Stimulated activated CD4-positive, alpha-beta T cell treated with anti-CD3 and anti-CD28 coated beads, Interleukin-1b, Interleukin-23, amount 100 ng/mL, for 48 hours (primary cell): ENCODE measurements around the gene CABP4.

Source experiments
- DNase-seq: peaks from one replicate; pipeline ENCODE4 v3.0.0-alpha.2; 2020

CABP4 gene

DNA sequence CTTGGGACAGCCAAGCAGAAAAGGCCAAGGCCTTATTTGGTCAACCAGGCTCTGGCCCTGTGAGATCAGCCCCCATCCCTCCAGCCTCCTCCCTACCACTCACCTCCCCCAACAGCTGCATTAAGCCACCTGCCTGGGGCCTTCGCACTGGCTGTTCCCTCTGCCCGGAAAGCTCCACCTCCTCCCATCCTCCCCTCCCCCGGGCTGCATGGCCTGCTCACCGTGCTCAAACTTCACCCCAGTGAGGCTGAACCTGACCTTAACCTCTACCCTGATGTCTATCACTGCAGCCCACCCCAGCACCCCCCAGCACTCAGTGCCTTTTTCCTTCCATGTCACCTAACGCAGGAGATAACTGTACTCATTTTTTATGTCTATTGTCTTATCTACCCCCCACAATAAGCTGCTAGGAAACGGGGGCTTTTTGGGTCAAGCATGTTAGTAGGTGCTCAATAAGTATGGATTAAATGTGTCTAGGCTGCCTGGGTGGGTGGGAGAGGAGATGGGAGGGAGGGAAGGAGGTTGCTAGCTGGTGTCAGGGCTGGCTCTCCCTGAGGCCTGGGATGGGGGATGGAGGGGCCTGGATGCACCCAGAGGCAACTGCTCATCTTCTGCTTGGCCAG, 18.6 kb upstream of the CABP4 start:
- DNase-seq = peak; percentile 81

GRCh38 chr11:67437082-67437808, 17.9 kb upstream of the CABP4 start, which contains the start of gene PTPRCAP:
Gene PTPRCAP (minus strand): TSS chr11:67437682. CDS start chr11:67437619, 63 bp downstream.
- DNase-seq = peak; percentile 60

- no peak for DNase-seq
These were observed 17.4 kb upstream of the CABP4 start for GRCh38 chr11:67437809-67438157.

GRCh38 chr11:67438158-67438902, 16.8 kb upstream of the CABP4 start:
- peak; percentile 88 for DNase-seq

DNA sequence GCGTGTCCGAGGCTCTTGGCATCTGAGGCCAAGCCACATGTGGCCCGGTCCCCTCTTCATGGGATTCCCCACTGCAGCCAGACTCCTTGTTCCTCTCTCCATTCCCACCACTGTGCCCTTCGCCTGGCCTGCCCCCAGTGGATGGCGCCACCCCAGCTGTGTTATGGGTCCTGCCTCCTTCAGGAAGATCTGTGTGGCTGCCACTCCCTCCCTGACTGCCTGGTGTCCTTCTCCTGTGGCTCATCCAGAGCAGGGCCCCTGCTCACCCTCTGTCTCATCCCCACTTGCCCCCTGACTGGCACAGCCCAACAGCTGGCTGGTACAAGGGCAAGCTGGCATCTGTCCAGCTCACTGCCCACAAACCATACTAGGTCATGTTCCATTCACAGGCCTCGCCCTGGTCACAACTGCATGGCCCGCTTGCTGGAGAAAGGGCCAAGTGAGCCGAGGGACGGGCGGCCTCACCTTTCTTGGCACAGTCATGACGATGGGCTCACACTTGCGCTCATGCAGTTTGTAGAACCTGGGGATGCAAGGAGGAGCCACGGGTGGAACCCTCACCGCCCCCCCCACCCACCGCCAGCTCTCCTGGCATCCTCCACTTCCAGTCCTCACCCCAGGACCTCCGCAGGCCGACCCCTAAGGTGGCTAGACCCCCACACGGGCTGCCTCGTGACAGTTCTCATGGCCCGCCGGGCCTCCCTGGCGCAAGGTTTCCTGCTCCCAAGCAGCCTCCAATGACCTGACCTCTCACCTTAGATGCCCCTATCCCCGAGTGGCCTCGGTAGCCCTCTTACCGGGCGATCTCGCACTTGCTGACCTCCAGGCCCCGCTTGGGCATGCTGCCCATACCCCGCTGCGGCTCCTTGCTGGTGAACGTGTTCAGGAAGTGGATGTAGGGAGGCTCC, 15.6 kb upstream of the CABP4 start:
- peak; percentile 52 for DNase-seq

DNA sequence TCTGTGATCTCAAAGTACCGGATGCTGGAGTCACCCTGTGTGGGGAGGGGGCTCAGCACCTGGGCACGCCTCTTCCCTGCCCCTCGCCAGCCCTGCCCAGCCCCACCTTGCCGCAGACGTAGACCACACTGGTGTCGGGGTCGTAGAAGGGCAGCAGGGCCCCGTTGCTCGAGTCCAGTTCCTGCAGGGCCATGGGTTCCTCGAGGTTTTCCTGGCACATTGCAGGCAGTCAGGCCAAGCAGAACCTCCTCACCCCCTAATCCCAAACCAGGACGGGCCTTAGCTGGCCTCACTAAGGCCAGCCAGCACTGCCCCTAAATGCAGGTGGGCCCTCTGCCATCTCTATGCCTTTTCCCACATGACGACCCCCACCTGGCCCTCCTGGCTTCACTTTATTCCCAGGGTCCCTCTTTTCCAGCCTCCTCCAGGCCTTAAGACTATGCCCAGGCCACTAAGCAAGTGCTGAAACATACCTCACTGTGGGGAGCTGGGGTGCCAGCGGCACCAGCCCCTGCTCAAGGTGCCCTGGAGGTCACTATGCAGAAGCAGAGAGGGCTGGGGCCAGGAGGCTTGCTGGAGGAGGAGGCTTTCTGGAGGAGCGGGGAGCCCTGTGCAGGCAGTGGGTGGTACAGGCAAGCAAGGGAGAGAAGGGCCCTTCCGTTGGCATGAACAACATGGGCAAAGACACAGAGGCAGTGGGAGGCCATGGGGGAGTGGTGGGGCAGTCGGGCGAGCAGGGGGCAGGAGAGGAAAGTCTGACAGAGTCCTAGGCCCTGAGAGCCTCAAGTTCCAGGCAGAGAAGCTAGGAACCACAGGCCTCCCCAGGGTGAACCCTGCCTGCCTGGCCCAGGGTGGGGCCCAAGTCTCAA, 14.7 kb upstream of the CABP4 start:
- DNase-seq = no peak

DNA sequence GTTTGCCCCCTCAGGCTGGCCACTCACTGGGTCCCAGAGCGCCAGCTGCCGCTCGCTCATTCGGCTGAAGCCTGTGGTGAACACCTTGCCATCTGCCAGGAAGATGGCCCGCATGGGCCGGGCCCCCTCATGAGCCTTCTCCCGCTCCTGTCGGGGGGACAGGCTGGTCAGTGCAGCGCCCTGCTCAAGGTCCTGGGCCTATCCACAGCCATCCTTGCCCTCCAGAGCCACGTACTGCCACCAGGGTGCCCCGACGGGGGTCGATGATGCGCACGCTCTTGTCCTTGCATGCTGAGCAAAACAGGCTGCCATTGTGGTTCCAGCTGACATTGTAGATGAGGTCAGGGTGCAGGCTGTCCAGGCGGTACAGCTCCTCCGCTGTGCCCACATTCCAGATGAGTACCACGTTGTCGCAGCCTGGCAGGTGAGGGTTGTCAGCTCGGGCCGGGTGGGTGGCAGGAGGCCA, 14.0 kb upstream of the CABP4 start:
- no peak for DNase-seq

DNA sequence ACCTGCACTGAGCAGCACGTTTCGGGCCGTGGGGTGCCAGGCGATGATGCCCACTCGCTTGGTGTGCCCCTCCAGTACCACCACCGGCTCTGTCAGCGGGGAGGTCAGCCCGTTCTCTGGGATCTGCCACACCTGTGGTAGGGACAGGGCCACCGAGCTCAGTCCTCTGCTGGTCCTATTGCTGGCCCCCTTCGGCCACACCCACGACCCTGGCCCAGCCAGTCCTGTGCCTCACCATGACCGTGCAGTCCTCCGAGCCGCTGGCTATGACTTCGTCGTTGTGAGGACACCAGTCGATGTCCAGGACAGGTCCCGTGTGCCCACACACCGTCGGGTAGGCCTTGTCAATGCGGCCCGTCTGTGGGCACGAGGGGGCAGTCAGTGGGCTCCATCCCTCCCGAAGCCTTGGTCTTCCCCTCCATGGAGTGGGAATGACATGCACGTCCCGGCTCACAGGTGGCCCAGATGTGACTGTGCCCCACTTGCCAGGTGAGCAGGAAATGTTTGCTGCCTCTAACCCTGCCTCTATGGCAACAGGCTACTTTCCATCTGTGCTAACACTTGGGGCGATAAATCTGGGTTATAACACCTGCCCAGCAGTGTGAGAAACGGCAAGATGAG, 13.3 kb upstream of the CABP4 start:
- DNase-seq = no peak

- no peak for DNase-seq
These were observed 12.4 kb upstream of the CABP4 start for GRCh38 chr11:67442504-67443404.

GRCh38 chr11:67445515-67445914, 9.6 kb upstream of the CABP4 start:
- no peak for DNase-seq

- no peak for DNase-seq
These were observed 6.9 kb upstream of the CABP4 start for GRCh38 chr11:67448220-67448609.

DNA sequence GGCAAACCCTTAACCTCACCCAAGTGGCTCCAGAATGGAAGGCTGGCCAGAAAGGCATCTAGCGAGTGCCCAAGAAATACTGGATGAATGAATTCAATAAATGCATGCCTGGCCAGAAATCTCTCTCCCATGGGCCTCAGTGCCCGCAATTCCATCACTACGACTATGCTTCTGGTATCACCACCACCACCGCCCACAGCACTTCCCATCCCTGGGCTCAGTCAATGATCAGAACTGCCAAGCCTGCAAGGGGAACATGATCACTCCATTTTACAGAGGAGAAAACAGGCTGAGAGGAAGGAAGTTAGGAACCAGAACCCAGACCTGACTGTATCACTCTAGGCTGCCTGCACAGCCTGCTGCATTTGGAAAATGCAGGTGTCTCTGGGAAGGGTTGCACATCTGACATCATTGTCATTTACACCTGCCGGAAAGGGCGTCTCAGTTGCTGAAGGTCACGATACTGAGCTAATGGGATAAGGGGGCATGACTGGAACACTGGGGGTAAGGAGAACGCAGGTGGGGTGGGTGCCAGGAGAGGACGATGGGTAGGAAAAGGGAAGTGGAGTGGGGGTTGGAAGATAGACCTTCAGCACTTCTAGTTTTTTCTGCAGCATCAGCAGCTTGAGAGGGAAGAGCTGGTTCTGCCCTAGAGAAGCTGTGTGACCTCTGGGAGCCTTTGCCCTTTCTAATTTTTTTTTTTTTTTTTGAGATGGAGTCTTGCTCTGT, 5.9 kb upstream of the CABP4 start:
- no peak for DNase-seq

GRCh38 chr11:67450796-67451657, 4.1 kb upstream of the CABP4 start:
- no peak for DNase-seq

DNA sequence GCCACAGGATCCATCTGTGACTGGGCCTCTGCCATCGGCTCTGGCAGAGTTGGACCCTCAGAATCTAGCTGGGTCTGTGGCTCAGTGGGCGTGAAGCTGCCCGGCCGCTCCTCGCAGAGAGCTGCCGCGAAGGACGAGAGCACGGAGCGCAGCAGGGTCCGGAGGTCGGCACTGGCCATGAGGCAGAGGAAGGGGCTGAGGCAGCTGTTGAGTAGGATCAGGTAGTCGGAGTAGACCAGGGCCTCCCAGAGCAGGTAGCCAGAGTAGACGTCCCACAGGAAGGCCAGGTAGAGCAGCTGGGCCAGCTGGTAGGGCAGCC, 3.5 kb upstream of the CABP4 start:
- DNase-seq = no peak

DNA sequence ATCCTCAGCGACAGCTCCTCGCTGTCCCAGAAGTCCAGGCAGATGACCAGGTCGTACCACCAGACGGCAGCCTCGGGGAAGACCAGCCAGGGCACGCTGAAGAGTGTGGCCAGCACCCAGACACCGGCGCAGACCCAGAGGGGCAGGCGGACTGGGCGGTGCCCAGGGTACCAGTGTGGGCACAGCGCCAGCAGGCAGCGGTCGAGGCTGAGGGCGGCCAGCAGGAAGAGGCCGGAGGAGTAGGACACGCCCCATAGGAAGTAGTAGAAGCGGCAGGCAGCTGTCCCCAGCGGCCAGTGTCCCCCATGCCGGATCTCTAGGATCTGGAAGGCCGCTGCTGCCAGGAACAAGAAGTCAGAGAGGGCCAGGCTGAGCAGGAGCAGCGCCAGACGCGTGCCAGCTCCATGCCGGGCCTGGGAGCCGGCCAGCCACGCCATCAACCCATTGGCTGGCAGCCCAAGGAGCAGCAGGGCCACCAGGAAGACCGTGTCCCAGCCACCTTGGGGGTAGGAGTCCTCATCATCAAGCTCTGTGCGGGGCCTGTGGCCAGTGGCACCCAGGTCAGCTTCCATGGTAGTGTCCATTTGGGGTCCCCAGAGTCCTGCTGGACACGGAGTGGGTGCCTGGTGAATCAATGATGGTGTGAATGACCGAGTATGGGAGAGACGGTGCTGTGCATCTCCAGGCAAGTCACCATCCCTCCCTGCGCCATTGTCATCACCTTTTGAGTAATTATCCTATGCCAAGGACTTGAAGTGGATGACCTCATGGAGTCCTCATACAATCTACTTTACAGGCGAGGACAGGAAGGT, 2.8 kb upstream of the CABP4 start, which contains the start of gene GPR152:
Gene GPR152 (minus strand): TSS at position 589 of the 812 bp plus-strand sequence. CDS start 5 bp downstream, at position 584.
- DNase-seq = no peak

DNA sequence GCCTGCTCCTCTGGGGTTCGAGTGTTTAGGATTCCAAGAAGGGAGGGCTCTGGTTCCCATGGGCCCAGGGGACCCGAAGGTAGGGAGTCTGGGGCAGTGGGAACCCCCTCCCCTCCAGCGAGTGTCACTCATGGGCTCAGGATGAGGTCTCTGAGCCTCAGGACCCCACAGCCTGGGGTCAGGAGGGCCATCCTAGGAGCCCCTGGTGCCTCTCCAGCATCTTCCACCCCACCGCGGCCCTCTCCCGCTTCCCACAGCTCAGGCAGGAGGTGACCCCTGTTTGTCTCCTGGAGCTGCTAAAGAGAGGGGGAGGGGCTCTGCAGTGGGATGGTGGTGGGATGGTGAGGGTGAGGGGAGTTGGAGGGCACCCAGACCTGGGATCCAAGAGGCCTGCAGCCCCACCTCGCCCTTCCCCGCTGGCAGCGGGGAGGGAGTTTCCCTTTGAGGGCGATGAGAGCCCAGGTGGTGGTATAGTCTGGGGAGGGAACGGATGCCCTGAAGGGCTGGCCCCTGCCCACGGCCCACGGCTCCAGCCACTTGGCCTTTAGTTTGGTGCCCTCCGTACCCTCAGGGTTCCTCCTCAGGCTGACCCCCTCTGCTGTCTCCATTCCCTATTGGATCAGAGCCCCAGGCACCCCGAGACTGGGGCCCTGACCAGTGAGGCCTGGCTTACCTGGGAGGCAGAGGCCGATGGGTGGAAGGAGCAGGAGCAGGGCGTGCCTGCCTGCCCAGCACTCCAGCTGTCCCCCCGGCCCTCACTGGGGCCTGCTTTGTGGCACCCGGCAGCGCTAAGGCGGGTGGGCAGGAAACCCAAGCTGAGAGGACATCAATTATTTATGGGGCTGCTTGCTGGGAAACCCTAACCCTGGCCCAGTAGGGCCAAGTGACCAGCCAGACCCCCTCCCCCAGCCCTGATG, 1.1 kb upstream of the CABP4 start:
- DNase-seq = no peak
